Gastroesophageal sphincter (tissue), 3 donors: ENCODE measurements around the gene YEATS2.

Experiments used
- POLR2A ChIP-seq, 2 donors: fragments of 450-650 bp; IDR thresholded peaks; one replicate each; pipeline ENCODE4 v1.6.1; 2017; ENCODE audit warnings: antibody characterized with exemption in 2 of 2, mild to moderate bottlenecking in 2 of 2, moderate library complexity in 1 of 2
- POLR2AphosphoS5 ChIP-seq: sonication (generic); formaldehyde crosslinking; IDR thresholded peaks from one replicate; pipeline ENCODE4 v1.6.1; 2017; ENCODE audit warnings: antibody characterized with exemption
- TF ChIP-seq, protein P1 (sequence below), 4 experiments: fragments of 200-600 bp in 2 of 4; fragments of 450-650 bp in 2 of 4; sonication (generic) in 1 of 4; IDR thresholded peaks; one replicate each; pipeline ENCODE4 v1.5.1; 2017 to 2019; ENCODE audit warnings: antibody characterized with exemption in 4 of 4, mild to moderate bottlenecking in 2 of 4, moderate library complexity in 2 of 4

DNA sequence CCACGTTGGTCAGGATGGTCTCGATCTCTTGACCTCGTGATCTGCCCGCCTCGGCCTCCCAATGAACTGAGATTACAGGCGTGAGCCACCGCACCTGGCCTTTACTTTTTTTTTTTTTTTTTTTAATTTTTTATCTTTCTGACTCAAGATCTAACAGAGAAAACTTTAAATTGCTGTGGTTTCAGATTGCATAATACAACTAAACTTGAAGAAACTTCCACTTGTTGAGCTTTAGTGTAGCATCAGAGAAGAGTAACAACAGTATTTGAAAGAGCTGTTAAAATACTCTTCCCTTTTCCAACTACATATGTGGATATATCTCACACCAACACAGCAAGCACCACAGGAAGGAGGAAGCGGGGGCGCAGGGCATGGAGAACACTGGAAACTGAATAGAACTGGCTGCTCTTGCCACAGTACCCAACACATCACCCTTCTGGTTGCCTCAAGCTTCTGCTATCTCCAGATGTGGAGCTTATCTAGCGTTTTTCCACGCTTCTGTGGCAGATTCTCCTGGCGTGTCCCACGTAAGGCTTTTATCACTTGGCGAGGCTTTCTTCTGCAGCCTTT lies 82.4 kb downstream of the YEATS2 start:
- TF ChIP-seq POLR2AphosphoS5 (no peak), POLR2A (IDR thresholded peaks at IDR 0.05) (no peak)
- TF ChIP-seq, protein P1, sequence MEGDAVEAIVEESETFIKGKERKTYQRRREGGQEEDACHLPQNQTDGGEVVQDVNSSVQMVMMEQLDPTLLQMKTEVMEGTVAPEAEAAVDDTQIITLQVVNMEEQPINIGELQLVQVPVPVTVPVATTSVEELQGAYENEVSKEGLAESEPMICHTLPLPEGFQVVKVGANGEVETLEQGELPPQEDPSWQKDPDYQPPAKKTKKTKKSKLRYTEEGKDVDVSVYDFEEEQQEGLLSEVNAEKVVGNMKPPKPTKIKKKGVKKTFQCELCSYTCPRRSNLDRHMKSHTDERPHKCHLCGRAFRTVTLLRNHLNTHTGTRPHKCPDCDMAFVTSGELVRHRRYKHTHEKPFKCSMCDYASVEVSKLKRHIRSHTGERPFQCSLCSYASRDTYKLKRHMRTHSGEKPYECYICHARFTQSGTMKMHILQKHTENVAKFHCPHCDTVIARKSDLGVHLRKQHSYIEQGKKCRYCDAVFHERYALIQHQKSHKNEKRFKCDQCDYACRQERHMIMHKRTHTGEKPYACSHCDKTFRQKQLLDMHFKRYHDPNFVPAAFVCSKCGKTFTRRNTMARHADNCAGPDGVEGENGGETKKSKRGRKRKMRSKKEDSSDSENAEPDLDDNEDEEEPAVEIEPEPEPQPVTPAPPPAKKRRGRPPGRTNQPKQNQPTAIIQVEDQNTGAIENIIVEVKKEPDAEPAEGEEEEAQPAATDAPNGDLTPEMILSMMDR (IDR thresholded peaks at IDR 0.05) = no peak
